H1 (cell line): ENCODE results near the gene CNTD1. TPM values are rescaled to one million over a fixed set of nuclear protein-coding genes. Genes with fewer than 3 reads are reported as not detected.

Experiments
- CTCF ChIA-PET: fragments of 300-600 bp; sonication (Branson Sonifier 250); formaldehyde crosslinking; loops from one replicate; lab custom pipeline; 2021; ENCODE audit not compliant: partially characterized antibody; lab: Charles Lee
- POLR2A ChIA-PET: fragments of 300-600 bp; sonication (Branson Sonifier 250); formaldehyde crosslinking; loops from one replicate; lab custom pipeline; 2021; ENCODE audit warnings: inconsistent platforms; ENCODE audit not compliant: partially characterized antibody; lab: Charles Lee
- DNase-seq, 2 experiments: peaks; one replicate each; pipeline versions ENCODE4 v3.0.0 to v3.0.0-alpha.2; 2010 to 2022; ENCODE audit warnings: low spot score in 2 of 2, low read depth in 1 of 2, mixed read lengths in 1 of 2
- FAIRE-seq: peaks from 2 replicates; lab custom pipeline; 2011; peaks lifted over from hg19 to GRCh38; lab: Jason Lieb, UNC
- H2AFZ ChIP-seq: 2 replicates; pipeline ENCODE4 v1.8.1; 2012; ENCODE audit warnings: low read length, inconsistent platforms
- H2AK5ac ChIP-seq: 2 replicates; pipeline ENCODE4 v1.6.1; 2013; ENCODE audit warnings: low read depth, low read length
- H2BK120ac ChIP-seq: replicated peaks from 2 replicates; pipeline ENCODE3; 2013; ENCODE audit warnings: low read depth, low read length, inconsistent platforms
- H2BK12ac ChIP-seq: 2 replicates; pipeline ENCODE4 v1.6.1; 2013; ENCODE audit warnings: low read depth, low read length
- H2BK15ac ChIP-seq: 2 replicates; pipeline ENCODE4 v1.6.1; 2013; ENCODE audit warnings: low read length
- H2BK20ac ChIP-seq: 2 replicates; pipeline ENCODE4 v1.6.1; 2013; ENCODE audit warnings: low read length
- H2BK5ac ChIP-seq: 2 replicates; pipeline ENCODE4 v1.6.1; 2013; ENCODE audit warnings: low read depth, low read length
- H3K14ac ChIP-seq: 2 replicates; pipeline ENCODE4 v1.6.1; 2013; ENCODE audit warnings: inconsistent platforms; ENCODE audit not compliant: insufficient read length
- H3K18ac ChIP-seq: 2 replicates; pipeline ENCODE4 v1.6.1; 2013; ENCODE audit warnings: low read length; ENCODE audit errors: extremely low read depth
- H3K23ac ChIP-seq: 2 replicates; pipeline ENCODE4 v1.6.1; 2013; ENCODE audit warnings: inconsistent platforms; ENCODE audit not compliant: insufficient read length
- H3K23me2 ChIP-seq: 2 replicates; pipeline ENCODE4 v1.6.1; 2013; ENCODE audit warnings: low read depth, low read length
- H3K27ac ChIP-seq: 2 replicates; pipeline ENCODE4 v1.6.1; 2011; ENCODE audit warnings: low read depth, low read length, inconsistent platforms
- H3K27me3 ChIP-seq, 4 experiments: replicated peaks in 1 of 4; 1 replicate in 1 of 4; 2 replicates in 3 of 4; pipeline versions ENCODE4 v1.6.1 to v1.8.1; 2011 to 2013; ENCODE audit warnings: low read length in 3 of 4, mild to moderate bottlenecking in 3 of 4, inconsistent platforms in 2 of 4, mixed read lengths in 2 of 4, moderate library complexity in 1 of 4; ENCODE audit not compliant: control insufficient read depth in 3 of 4, insufficient read depth in 3 of 4; ENCODE audit errors: extremely low read depth in 1 of 4
- H3K36me3 ChIP-seq, 4 experiments: 2 replicates each; pipeline versions ENCODE4 v1.6.1 to v1.8.1; 2011 to 2013; ENCODE audit warnings: mild to moderate bottlenecking in 4 of 4, low read length in 3 of 4, moderate library complexity in 2 of 4, control low read depth in 1 of 4, inconsistent platforms in 1 of 4; ENCODE audit not compliant: insufficient read depth in 4 of 4, control insufficient read depth in 2 of 4
- H3K4ac ChIP-seq: replicated peaks from 2 replicates; pipeline ENCODE3; 2013; ENCODE audit warnings: low read length, low read depth, mixed read lengths, inconsistent platforms; ENCODE audit not compliant: insufficient read length
- H3K4me1 ChIP-seq, 4 experiments: replicated peaks in 1 of 4; 1 replicate in 1 of 4; 2 replicates in 3 of 4; pipeline versions ENCODE4 v1.6.1 to v1.8.1; 2011 to 2013; ENCODE audit warnings: low read length in 3 of 4, inconsistent platforms in 2 of 4, mixed read lengths in 1 of 4; ENCODE audit not compliant: insufficient read depth in 4 of 4, control insufficient read depth in 3 of 4
- H3K4me2 ChIP-seq, 2 experiments: 2 replicates each; pipeline versions ENCODE4 v1.6.1 to v1.8.1; 2011 to 2013; ENCODE audit warnings: low read depth in 2 of 2, low read length in 2 of 2, control low read depth in 1 of 2, inconsistent platforms in 1 of 2, mild to moderate bottlenecking in 1 of 2; ENCODE audit not compliant: insufficient read depth in 1 of 2
- H3K4me3 ChIP-seq, 4 experiments: fragments of 200-600, 300-600 bp in 1 of 4; sonication (generic), shearing (Covaris generic), sonication (Bioruptor Twin) in 1 of 4; 2 replicates each; pipeline versions ENCODE4 v1.5.1 to v1.8.1; 2011 to 2016; ENCODE audit warnings: low read length in 4 of 4, low read depth in 3 of 4, control low read depth in 2 of 4, inconsistent platforms in 2 of 4, mild to moderate bottlenecking in 2 of 4, mixed read lengths in 1 of 4, moderate library complexity in 1 of 4; ENCODE audit not compliant: insufficient read depth in 2 of 4; ENCODE audit errors: extremely low read depth in 1 of 4
- H3K56ac ChIP-seq: replicated peaks from 2 replicates; pipeline ENCODE3; 2013; ENCODE audit warnings: low read depth, mild to moderate bottlenecking, mixed read lengths, low read length, inconsistent platforms; ENCODE audit not compliant: insufficient read length
- H3K79me1 ChIP-seq: 2 replicates; pipeline ENCODE4 v1.6.1; 2013; ENCODE audit warnings: low read depth, low read length, control low read depth
- H3K79me2 ChIP-seq, 2 experiments: 2 replicates each; pipeline versions ENCODE4 v1.6.1 to v1.8.1; 2012 to 2013; ENCODE audit warnings: low read length in 2 of 2, mild to moderate bottlenecking in 2 of 2, inconsistent platforms in 1 of 2; ENCODE audit not compliant: insufficient read depth in 2 of 2, control insufficient read depth in 1 of 2
- H3K9ac ChIP-seq, 4 experiments: replicated peaks in 1 of 4; 1 replicate in 1 of 4; 2 replicates in 3 of 4; pipeline versions ENCODE4 v1.6.1 to v1.8.1; 2011 to 2013; ENCODE audit warnings: low read depth in 3 of 4, low read length in 3 of 4, control low read depth in 2 of 4, mild to moderate bottlenecking in 2 of 4, moderate library complexity in 2 of 4, inconsistent platforms in 1 of 4; ENCODE audit errors: extremely low read depth in 1 of 4
- H3K9me3 ChIP-seq, 2 experiments: 2 replicates each; pipeline versions ENCODE4 v1.6.1 to v1.8.1; 2012 to 2013; ENCODE audit warnings: mild to moderate bottlenecking in 2 of 2, moderate library complexity in 2 of 2, control low read depth in 1 of 2, inconsistent platforms in 1 of 2, low read depth in 1 of 2, low read length in 1 of 2, mixed read lengths in 1 of 2; ENCODE audit not compliant: insufficient read depth in 2 of 2
- H4K20me1 ChIP-seq, 2 experiments: replicated peaks in 1 of 2; 2 replicates each; pipeline versions ENCODE3 to v1.8.1; 2011 to 2013; ENCODE audit warnings: inconsistent platforms in 2 of 2, low read length in 2 of 2, mild to moderate bottlenecking in 1 of 2; ENCODE audit not compliant: insufficient read depth in 2 of 2, control insufficient read depth in 1 of 2
- H4K5ac ChIP-seq: 2 replicates; pipeline ENCODE4 v1.6.1; 2013; ENCODE audit warnings: low read length, low read depth, mixed read lengths, inconsistent platforms; ENCODE audit not compliant: insufficient read length
- H4K8ac ChIP-seq: 2 replicates; pipeline ENCODE4 v1.8.0; 2013; ENCODE audit warnings: mild to moderate bottlenecking, moderate library complexity, low read length, inconsistent platforms; ENCODE audit not compliant: insufficient read depth; ENCODE audit errors: extremely low read depth
- H4K91ac ChIP-seq: replicated peaks from 2 replicates; pipeline ENCODE3; 2013; ENCODE audit warnings: low read length, mixed read lengths, inconsistent platforms; ENCODE audit not compliant: insufficient read length
- CEBPB ChIP-seq: IDR thresholded peaks from 2 replicates; pipeline ENCODE4 v1.6.1; 2012; ENCODE audit warnings: low read depth, low read length
- CREB1 ChIP-seq: IDR thresholded peaks from 2 replicates; pipeline ENCODE4 v1.6.1; 2012; ENCODE audit warnings: inconsistent platforms
- GABPA ChIP-seq: IDR thresholded peaks from 2 replicates; pipeline ENCODE4 v1.6.1; 2011; ENCODE audit warnings: mild to moderate bottlenecking, low read length, moderate library complexity, borderline replicate concordance; ENCODE audit not compliant: insufficient read depth
- HDAC2 ChIP-seq, 2 experiments: fragments of 300-600 bp in 1 of 2; sonication (generic) in 1 of 2; IDR thresholded peaks; 2 replicates each; pipeline ENCODE4 v1.6.1; 2011 to 2012; ENCODE audit warnings: low read depth in 2 of 2, low read length in 2 of 2, mild to moderate bottlenecking in 2 of 2, moderate library complexity in 2 of 2, borderline replicate concordance in 1 of 2, inconsistent platforms in 1 of 2
- HDAC6 ChIP-seq: IDR thresholded peaks from one replicate; pipeline ENCODE4 v1.7.1; 2012; ENCODE audit warnings: low read depth, mild to moderate bottlenecking, inconsistent platforms, low read length, moderate library complexity
- KDM1A ChIP-seq: fragments of 200-600, 300-600 bp; sonication (generic); IDR thresholded peaks from 2 replicates; pipeline ENCODE4 v1.7.1; 2016; ENCODE audit warnings: mild to moderate bottlenecking, low read length, borderline replicate concordance
- KDM5A ChIP-seq: fragments of 200-600 bp; IDR thresholded peaks from 2 replicates; pipeline ENCODE4 v1.7.1; 2012; ENCODE audit warnings: mild to moderate bottlenecking, low read length, inconsistent platforms, mixed read lengths
- POLR2A ChIP-seq, 2 experiments: IDR thresholded peaks; 1 replicate in 1 of 2; 2 replicates in 1 of 2; pipeline ENCODE4 v1.6.1; 2011; ENCODE audit warnings: low read depth in 2 of 2, low read length in 2 of 2, mild to moderate bottlenecking in 2 of 2; ENCODE audit errors: control extremely low read depth in 1 of 2
- SIN3A ChIP-seq, 2 experiments: IDR thresholded peaks in 1 of 2; conservative IDR thresholded peaks in 1 of 2; 2 replicates each; pipeline ENCODE4 v1.6.1; 2011 to 2012; ENCODE audit warnings: low read length in 2 of 2, improper control_type of control experiment in 1 of 2, low read depth in 1 of 2, mild to moderate bottlenecking in 1 of 2
- SIRT6 ChIP-seq: IDR thresholded peaks from one replicate; pipeline ENCODE4 v1.7.1; 2012; ENCODE audit warnings: low read length, inconsistent platforms
- SIX5 ChIP-seq: IDR thresholded peaks from 2 replicates; pipeline ENCODE4 v1.6.1; 2011; ENCODE audit warnings: mild to moderate bottlenecking, low read depth, low read length
- TAF7 ChIP-seq: optimal IDR thresholded peaks from 2 replicates; pipeline ENCODE3; 2011; ENCODE audit warnings: low read depth, mild to moderate bottlenecking, inconsistent platforms, low read length, moderate library complexity, borderline replicate concordance
- polyA plus RNA-seq, 7 experiments: library from polyadenylated mRNA; depleted of rRNA in 3 of 7; stranded (reverse) in 5 of 7; unstranded in 2 of 7; fragments of >200 nt in 5 of 7; fragments of 200-250 nt in 2 of 7; gene quantifications; 1 replicate in 5 of 7; 2 replicates in 1 of 7; 4 replicates in 1 of 7; pipeline versions ENCODE4 v1.2.1 to v1.2.3, GENCODE V29; 2011 to 2013; ENCODE audit warnings: missing spikeins in 2 of 7, mixed read lengths in 2 of 7
- total RNA-seq: library from RNA; stranded (reverse); fragmentation: NEBNext Ultra II Directional; extraction: Animal tissue kit (Norgen Biotek cat#: 25700); gene quantifications from 2 replicates; pipeline ENCODE4 v1.2.1, GENCODE V29; 2021
- TF ChIP-seq, protein P1 (sequence below): IDR thresholded peaks from 2 replicates; pipeline ENCODE4 v1.6.1; 2011; ENCODE audit warnings: low read depth, mild to moderate bottlenecking, low read length; ENCODE audit not compliant: insufficient read depth

Gene CNTD1
- total and polyA plus RNA-seq, 2 of the 8 experiments (the other 6 are each of a cell fraction or from before 2014, with no cell fraction given) = not detected

DNA sequence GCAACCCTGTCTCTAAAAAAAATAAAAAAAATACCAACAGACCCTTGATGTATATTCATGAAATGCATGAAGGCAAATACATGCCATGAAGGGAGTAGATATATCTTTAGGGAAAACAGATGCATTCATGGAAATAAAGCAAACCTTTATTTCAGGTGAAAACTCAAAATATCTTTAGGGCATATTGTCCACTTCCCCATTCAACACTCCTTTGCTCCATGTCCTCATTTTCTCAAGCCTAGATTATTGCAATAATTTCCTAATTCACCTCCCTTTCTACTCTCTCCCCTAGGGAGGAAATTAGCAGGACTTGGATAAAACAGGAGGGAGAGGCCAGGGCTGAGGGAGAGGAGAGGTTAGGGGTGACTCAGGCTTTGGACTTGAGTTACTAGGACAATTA is 31.1 kb upstream of the CNTD1 start:
- Histone ChIP-seq H3K79me2 (no peaks in the 10 kb centered on the region), H2BK120ac (no peak overlapping the region), H3K27ac (no peak overlapping the region), H2BK12ac (no peak overlapping the region), H3K4me3 (no peak overlapping the region), H2AFZ (no peak overlapping the region), H3K9me3 (no peaks in the 10 kb centered on the region), H2BK15ac (no peak overlapping the region), H2BK20ac (no peak overlapping the region), H3K36me3 (no peaks in the 10 kb centered on the region), H3K27me3 (peaks cover 0 to 1% (median 0%) of the 10 kb centered on the region in 4 experiments; a peak in 1 of 7 replicates), H3K4ac (no peak overlapping the region), H3K4me2 (no peak overlapping the region), H2AK5ac (no peak overlapping the region), H3K23ac (no peak overlapping the region), H4K91ac (no peak overlapping the region), H4K20me1 (no peaks in the 10 kb centered on the region), H3K23me2 (no peaks in the 10 kb centered on the region), H3K14ac (no peak overlapping the region), H3K56ac (no peak overlapping the region), H3K79me1 (no peaks in the 10 kb centered on the region), H4K8ac (no peak overlapping the region), H3K18ac (no peak overlapping the region), H3K4me1 (peaks cover 2 to 5% (median 3%) of the 10 kb centered on the region in 4 experiments; a peak in 5 of 7 replicates), H2BK5ac (no peak overlapping the region), H3K9ac (no peak overlapping the region), H4K5ac (no peak overlapping the region)
- ChIA-PET POLR2A (no interaction called here), CTCF (interaction anchor here (1.0 to 2.3 kb wide), 4 partner anchors 13 to 189 kb away, joined by 3 to 5 read pairs (median 4); no protein-coding TSS in a partner anchor)
- DNase-seq (no peak), FAIRE-seq (no peak)
- TF ChIP-seq HDAC6 = no peak
- TF ChIP-seq GABPA = no peak
- no peak for TF ChIP-seq POLR2A (IDR thresholded peaks at IDR 0.05; ENCODE audit: control extremely low read depth in 1 of 2, low read depth in 2 of 2, low read length in 2 of 2)
- no peak for TF ChIP-seq SIRT6
- TF ChIP-seq KDM1A = no peak
- TF ChIP-seq HDAC2 (IDR thresholded peaks at IDR 0.05; ENCODE audit: borderline replicate concordance in 1 of 2, low read depth in 2 of 2, low read length in 2 of 2) = no peak
- no peak for TF ChIP-seq SIX5
- no peak for TF ChIP-seq CEBPB
- no peak for TF ChIP-seq KDM5A
- TF ChIP-seq TAF7 = no peak
- TF ChIP-seq SIN3A (conservative IDR thresholded peaks at IDR 0.05 in 1 of 2, IDR thresholded peaks at IDR 0.05 in 1 of 2; ENCODE audit: low read depth in 1 of 2, low read length in 2 of 2) = no peak
- TF ChIP-seq CREB1 = no peak
- TF ChIP-seq, protein P1, sequence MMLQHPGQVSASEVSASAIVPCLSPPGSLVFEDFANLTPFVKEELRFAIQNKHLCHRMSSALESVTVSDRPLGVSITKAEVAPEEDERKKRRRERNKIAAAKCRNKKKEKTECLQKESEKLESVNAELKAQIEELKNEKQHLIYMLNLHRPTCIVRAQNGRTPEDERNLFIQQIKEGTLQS = no peak
